Uterus (tissue), 2 donors: ENCODE measurements around the gene CDK15.

Experiments
- POLR2A ChIP-seq, 2 donors: fragments of 450-650 bp; IDR thresholded peaks; one replicate each; pipeline ENCODE4 v1.6.1; 2016; ENCODE audit warnings: antibody characterized with exemption in 2 of 2, mild to moderate bottlenecking in 1 of 2, moderate library complexity in 1 of 2
- TF ChIP-seq, protein P1 (sequence below), 4 experiments: fragments of 200-600 bp in 2 of 4; fragments of 450-650 bp in 2 of 4; sonication (generic) in 2 of 4; IDR thresholded peaks; one replicate each; pipeline ENCODE4 v1.5.1; 2016 to 2019; ENCODE audit warnings: antibody characterized with exemption in 4 of 4, mild to moderate bottlenecking in 2 of 4, moderate library complexity in 1 of 4

DNA sequence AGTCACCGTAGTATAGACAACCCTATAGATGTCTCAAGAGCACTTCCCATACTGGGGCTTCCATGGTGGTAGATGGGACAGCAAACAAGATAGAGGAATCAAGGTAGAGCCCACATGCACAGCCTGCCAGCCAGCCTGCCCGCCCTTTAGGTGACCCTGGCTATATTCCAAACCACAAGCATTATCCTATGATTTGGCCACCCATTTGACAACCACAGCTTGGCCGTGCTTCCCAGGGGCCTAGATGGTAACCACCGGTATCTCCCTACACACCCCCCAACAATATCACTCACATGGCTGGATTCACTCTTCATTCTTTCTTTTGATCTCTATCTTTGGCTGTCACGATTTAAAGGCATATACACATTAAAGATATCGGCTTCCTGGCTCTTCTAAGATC lies 85.3 kb downstream of the CDK15 start:
- TF ChIP-seq, protein P1, sequence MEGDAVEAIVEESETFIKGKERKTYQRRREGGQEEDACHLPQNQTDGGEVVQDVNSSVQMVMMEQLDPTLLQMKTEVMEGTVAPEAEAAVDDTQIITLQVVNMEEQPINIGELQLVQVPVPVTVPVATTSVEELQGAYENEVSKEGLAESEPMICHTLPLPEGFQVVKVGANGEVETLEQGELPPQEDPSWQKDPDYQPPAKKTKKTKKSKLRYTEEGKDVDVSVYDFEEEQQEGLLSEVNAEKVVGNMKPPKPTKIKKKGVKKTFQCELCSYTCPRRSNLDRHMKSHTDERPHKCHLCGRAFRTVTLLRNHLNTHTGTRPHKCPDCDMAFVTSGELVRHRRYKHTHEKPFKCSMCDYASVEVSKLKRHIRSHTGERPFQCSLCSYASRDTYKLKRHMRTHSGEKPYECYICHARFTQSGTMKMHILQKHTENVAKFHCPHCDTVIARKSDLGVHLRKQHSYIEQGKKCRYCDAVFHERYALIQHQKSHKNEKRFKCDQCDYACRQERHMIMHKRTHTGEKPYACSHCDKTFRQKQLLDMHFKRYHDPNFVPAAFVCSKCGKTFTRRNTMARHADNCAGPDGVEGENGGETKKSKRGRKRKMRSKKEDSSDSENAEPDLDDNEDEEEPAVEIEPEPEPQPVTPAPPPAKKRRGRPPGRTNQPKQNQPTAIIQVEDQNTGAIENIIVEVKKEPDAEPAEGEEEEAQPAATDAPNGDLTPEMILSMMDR (IDR thresholded peaks at IDR 0.05): no peak
- no peak for TF ChIP-seq POLR2A (IDR thresholded peaks at IDR 0.05)
